IMR-90 (cell line): Measurements from ENCODE around the gene CALR. TPM values are rescaled to one million over a fixed set of nuclear protein-coding genes. Genes with fewer than 3 reads are reported as not detected.

Source experiments
- ATAC-seq: fragments of 200-7000 bp; cut with Tn5 transposase; 2 replicates; pipeline ENCODE4 v1.9.1; 2020; ENCODE audit warnings: low read depth, mild to moderate bottlenecking, moderate library complexity
- BruUV-seq: library from RNA; stranded (reverse); fragments of 400-500 nt; replicated peaks from 2 replicates; lab custom pipeline; 2021; lab: Mats Ljungman, UMichigan
- CTCF ChIA-PET: fragments of 300-600 bp; formaldehyde crosslinking; extraction: SDS; loops from one replicate; lab custom pipeline; 2021; ENCODE audit warnings: antibody characterized with exemption; lab: Yijun Ruan, JAX
- POLR2A ChIA-PET: fragments of 300-600 bp; sonication (Branson Sonifier 250); formaldehyde crosslinking; loops from one replicate; lab custom pipeline; 2022; ENCODE audit warnings: antibody characterized with exemption; ENCODE audit not compliant: unreplicated experiment; lab: Charles Lee
- DNase-seq: peaks from one replicate; pipeline ENCODE4 v3.0.0; 2013
- H2AFZ ChIP-seq: replicated peaks from 2 replicates; pipeline ENCODE3; 2013; ENCODE audit warnings: low read length, mild to moderate bottlenecking; ENCODE audit not compliant: poor library complexity
- H2AK5ac ChIP-seq: 2 replicates; pipeline ENCODE4 v1.6.1; 2013; ENCODE audit warnings: low read depth, low read length, inconsistent platforms
- H2AK9ac ChIP-seq: replicated peaks from 2 replicates; pipeline ENCODE3; 2013; ENCODE audit warnings: mild to moderate bottlenecking, low read depth, low read length, moderate library complexity; ENCODE audit not compliant: poor library complexity
- H2BK120ac ChIP-seq: 2 replicates; pipeline ENCODE4 v1.6.1; 2013; ENCODE audit warnings: low read depth, low read length, inconsistent platforms
- H2BK15ac ChIP-seq: 3 replicates; pipeline ENCODE4 v1.6.1; 2013; ENCODE audit warnings: low read depth, low read length, inconsistent platforms
- H2BK20ac ChIP-seq: 2 replicates; pipeline ENCODE4 v1.6.1; 2013; ENCODE audit warnings: low read depth, mild to moderate bottlenecking, inconsistent platforms, low read length, moderate library complexity
- H2BK5ac ChIP-seq: 2 replicates; pipeline ENCODE4 v1.6.1; 2013; ENCODE audit warnings: mild to moderate bottlenecking, low read depth, low read length, inconsistent platforms; ENCODE audit not compliant: poor library complexity, severe bottlenecking
- H3K14ac ChIP-seq: replicated peaks from 2 replicates; pipeline ENCODE4 v1.6.1; 2013; ENCODE audit warnings: low read depth, low read length, inconsistent platforms
- H3K18ac ChIP-seq: 2 replicates; pipeline ENCODE4 v1.6.1; 2013; ENCODE audit warnings: low read depth, low read length, control low read depth
- H3K23ac ChIP-seq: 2 replicates; pipeline ENCODE4 v1.6.1; 2013; ENCODE audit warnings: low read depth, low read length, inconsistent platforms
- H3K27ac ChIP-seq: 2 replicates; pipeline ENCODE4 v1.5.1; 2013; ENCODE audit warnings: mild to moderate bottlenecking, control low read depth, low read length; ENCODE audit not compliant: insufficient read depth
- H3K27me3 ChIP-seq: 2 replicates; pipeline ENCODE4 v1.6.1; 2013; ENCODE audit warnings: low read length; ENCODE audit not compliant: control insufficient read depth, insufficient read depth
- H3K36me3 ChIP-seq: 2 replicates; pipeline ENCODE4 v1.6.1; 2013; ENCODE audit warnings: low read length, mixed read lengths; ENCODE audit not compliant: control insufficient read depth, insufficient read depth
- H3K4ac ChIP-seq: 2 replicates; pipeline ENCODE4 v1.6.1; 2013; ENCODE audit warnings: low read depth, low read length, inconsistent platforms
- H3K4me1 ChIP-seq: 2 replicates; pipeline ENCODE4 v1.6.1; 2013; ENCODE audit warnings: low read length, mixed read lengths; ENCODE audit not compliant: control insufficient read depth, insufficient read depth
- H3K4me2 ChIP-seq: 2 replicates; pipeline ENCODE4 v1.6.1; 2013; ENCODE audit warnings: low read depth, mild to moderate bottlenecking, control low read depth, low read length, moderate library complexity
- H3K4me3 ChIP-seq: 2 replicates; pipeline ENCODE4 v1.5.1; 2013; ENCODE audit warnings: low read depth, mild to moderate bottlenecking, control low read depth, low read length, moderate library complexity; ENCODE audit not compliant: insufficient read depth
- H3K56ac ChIP-seq: 2 replicates; pipeline ENCODE4 v1.6.1; 2013; ENCODE audit warnings: low read length, inconsistent platforms; ENCODE audit not compliant: insufficient read depth; ENCODE audit errors: extremely low read depth
- H3K79me1 ChIP-seq, 2 experiments: 2 replicates each; pipeline ENCODE4 v1.6.1; 2013; ENCODE audit warnings: low read length in 2 of 2, inconsistent platforms in 1 of 2, low read depth in 1 of 2
- H3K9ac ChIP-seq: 2 replicates; pipeline ENCODE4 v1.6.1; 2013; ENCODE audit warnings: low read depth, low read length, control low read depth
- H3K9me1 ChIP-seq: 2 replicates; pipeline ENCODE4 v1.6.1; 2013; ENCODE audit warnings: low read length, inconsistent platforms; ENCODE audit not compliant: insufficient read depth
- H3K9me3 ChIP-seq: 2 replicates; pipeline ENCODE4 v1.6.1; 2013; ENCODE audit warnings: low read length; ENCODE audit not compliant: control insufficient read depth, insufficient read depth
- H4K20me1 ChIP-seq: 2 replicates; pipeline ENCODE4 v1.6.1; 2013; ENCODE audit warnings: low read length, inconsistent platforms; ENCODE audit not compliant: insufficient read depth
- H4K5ac ChIP-seq: 2 replicates; pipeline ENCODE4 v1.6.1; 2013; ENCODE audit warnings: mild to moderate bottlenecking, low read depth, low read length, control low read depth
- H4K8ac ChIP-seq, 2 experiments: 2 replicates each; pipeline ENCODE4 v1.6.1; 2013; ENCODE audit warnings: low read depth in 2 of 2, low read length in 2 of 2, control low read depth in 1 of 2, inconsistent platforms in 1 of 2
- H4K91ac ChIP-seq: 2 replicates; pipeline ENCODE4 v1.6.1; 2013; ENCODE audit warnings: low read depth, low read length, inconsistent platforms; ENCODE audit not compliant: insufficient read depth
- BHLHE40 ChIP-seq: fragments of 150-350 bp; IDR thresholded peaks from 2 replicates; pipeline ENCODE4 v1.6.1; 2016; ENCODE audit warnings: mild to moderate bottlenecking, low read depth, low read length
- CTCF ChIP-seq: conservative IDR thresholded peaks from 2 replicates; pipeline ENCODE4 v1.5.1; 2012; ENCODE audit warnings: mild to moderate bottlenecking, low read depth, low read length, improper control_type of control experiment
- RCOR1 ChIP-seq: IDR thresholded peaks from 2 replicates; pipeline ENCODE4 v1.6.1; 2012; ENCODE audit warnings: mild to moderate bottlenecking, low read length, improper control_type of control experiment; ENCODE audit not compliant: insufficient replicate concordance
- SMC3 ChIP-seq: fragments of 150-350 bp; IDR thresholded peaks from 2 replicates; pipeline ENCODE4 v1.6.1; 2016; ENCODE audit warnings: low read depth, mild to moderate bottlenecking, antibody characterized with exemption, low read length, moderate library complexity
- WGBS, 2 experiments: methylation state at CpG; one replicate each; pipeline versions ENCODE4 v1.1.5 to v1.1.7; 2013; ENCODE audit warnings: missing lambda C conversion rate in 2 of 2; ENCODE audit not compliant: insufficient read length in 1 of 2; ENCODE audit errors: extremely low coverage in 2 of 2; 5-methylcytosine and 5-hydroxymethylcytosine counted together
- dilution Hi-C: fragments of 300-500 bp; cut with HindIII; formaldehyde crosslinking; loops from one replicate; pipeline ENCODE4 v1.14.3; 2018; ENCODE audit warnings: low sequenced_read_pairs; ENCODE audit not compliant: unreplicated experiment
- in situ Hi-C: fragments of 300-500 bp; cut with MboI; formaldehyde crosslinking; loops from 3 replicates; pipeline ENCODE4 v1.14.3; 2019; ENCODE audit warnings: low sequenced_read_pairs, inconsistent platforms, mixed read lengths
- intact Hi-C: fragments of 100-400 bp; cut with micrococcal nuclease; formaldehyde crosslinking; loops from 2 replicates; pipeline ENCODE4 v1.10.0; 2022
- polyA plus RNA-seq, 3 experiments: library from polyadenylated mRNA; depleted of rRNA; stranded (reverse); fragments of >200 nt; gene quantifications; 2 replicates each; pipeline ENCODE4 v1.2.3, GENCODE V29; 2012; ENCODE audit warnings: low replicate concordance in 1 of 3
- total RNA-seq: library from RNA; depleted of rRNA; stranded (reverse); fragments of >200 nt; gene quantifications from 2 replicates; pipeline ENCODE4 v1.2.3, GENCODE V29; 2012

Gene CALR
- total and polyA plus RNA-seq, 2 of the 4 experiments (the other 2 are of a cell fraction): 1,932 to 3,358 TPM

GRCh38 chr19:12987190-12987589 is 48.8 kb downstream of the CALR start:
- Histone ChIP-seq H2AK9ac (peak overlapping the region; percentile 65), H3K4me1 (peaks cover 3% of the 10 kb centered on the region; the same call in 1 of the 2 replicates), H2BK15ac (no peak overlapping the region), H3K14ac (no peak overlapping the region), H2BK120ac (no peak overlapping the region), H2AK5ac (no peak overlapping the region), H4K20me1 (no peaks in the 10 kb centered on the region), H3K23ac (no peak overlapping the region), H3K27ac (no peak overlapping the region), H2AFZ (no peak overlapping the region), H3K27me3 (no peaks in the 10 kb centered on the region), H3K79me1 (no peaks in the 10 kb centered on the region; a peak in 1 of 4 replicates), H3K36me3 (no peaks in the 10 kb centered on the region), H3K9me1 (0 out of 2 replicates have a peak, but pooled peaks cover 4% of the 10 kb centered on the region), H4K5ac (no peak overlapping the region), H3K4me2 (no peak overlapping the region), H4K8ac (no peak overlapping the region), H4K91ac (no peak overlapping the region), H3K56ac (no peak overlapping the region), H2BK5ac (no peak overlapping the region), H2BK20ac (no peak overlapping the region), H3K9ac (no peak overlapping the region), H3K9me3 (no peaks in the 10 kb centered on the region), H3K4ac (no peak overlapping the region), H3K18ac (no peak overlapping the region), H3K4me3 (no peak overlapping the region)
- CTCF ChIA-PET: no interaction called here
- no peak for DNase-seq
- dilution Hi-C loops (no loop called here), in situ Hi-C loops (loop anchor here (25.0 kb wide), 1 partner anchor 750 kb away; a partner anchor contains a TSS), intact Hi-C loops (loop anchor here (5.0 kb wide), 1 partner anchor 45 kb away; no protein-coding TSS in a partner anchor)
- TF ChIP-seq RCOR1 (no peak), SMC3 (no peak), BHLHE40 (no peak), CTCF (no peak)
- WGBS, 2 experiments: 83% methylated on average over 1 of the region's 3 CpGs; no CpG with 5 or more reads in 1 of the 2 experiments
- POLR2A ChIA-PET: no interaction called here
- ATAC-seq: no peak
- no TSS peak for BruUV-seq
